Kidney epithelial cell (primary cell): ENCODE measurements around the gene KCNIP4. TPM values are rescaled to one million over a fixed set of nuclear protein-coding genes. Genes with fewer than 3 reads are reported as not detected.

ENCODE experiments used
- DNase-seq: peaks from one replicate; pipeline ENCODE4 v3.0.0-alpha.2; 2010; ENCODE audit warnings: low read depth
- H3K27me3 ChIP-seq: 2 replicates; pipeline ENCODE4 v1.6.0; 2011; ENCODE audit warnings: low read length; ENCODE audit not compliant: control insufficient read depth, insufficient read depth
- H3K36me3 ChIP-seq: 2 replicates; pipeline ENCODE4 v1.5.1; 2011; ENCODE audit warnings: low read length; ENCODE audit not compliant: control insufficient read depth, insufficient read depth
- H3K4me3 ChIP-seq: 2 replicates; pipeline ENCODE4 v1.5.1; 2011; ENCODE audit warnings: low read depth, mild to moderate bottlenecking, control low read depth, low read length
- total RNA-seq: library from RNA; depleted of rRNA; stranded (reverse); fragments of >200 nt; gene quantifications from 2 replicates; pipeline ENCODE4 v1.2.3, GENCODE V29; 2015
- TF ChIP-seq, protein P1 (sequence below): IDR thresholded peaks from 2 replicates; pipeline ENCODE4 v1.5.1; 2011; ENCODE audit warnings: mild to moderate bottlenecking, moderate library complexity, low read length, control low read depth, inconsistent platforms; ENCODE audit not compliant: insufficient read depth, poor library complexity, severe bottlenecking

The KCNIP4 gene
- total RNA-seq, 1 donor from 2014 or later: 5.5 TPM

DNA sequence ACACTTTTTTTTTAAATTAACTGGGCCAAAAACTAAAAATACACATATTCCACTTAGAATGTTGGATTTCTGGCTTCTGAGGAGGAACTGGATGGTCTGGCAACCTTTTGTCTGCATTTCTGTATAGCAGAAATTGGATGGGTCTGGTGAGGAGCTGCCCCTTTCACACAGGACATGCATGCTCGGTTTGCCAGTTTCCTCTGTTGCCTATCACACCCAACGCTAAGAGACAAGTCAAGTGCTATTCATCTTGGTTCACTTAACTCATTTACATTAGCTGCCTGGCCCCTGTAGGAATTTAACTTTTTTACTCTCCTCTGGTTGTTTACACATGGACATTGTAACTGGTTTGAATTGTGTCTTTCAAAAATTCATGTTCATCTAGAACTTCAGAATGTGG is 1052.6 kb downstream of the KCNIP4 start:
- Histone ChIP-seq H3K36me3 (no peaks in the 10 kb centered on the region), H3K4me3 (no peak overlapping the region), H3K27me3 (no peaks in the 10 kb centered on the region)
- TF ChIP-seq, protein P1, sequence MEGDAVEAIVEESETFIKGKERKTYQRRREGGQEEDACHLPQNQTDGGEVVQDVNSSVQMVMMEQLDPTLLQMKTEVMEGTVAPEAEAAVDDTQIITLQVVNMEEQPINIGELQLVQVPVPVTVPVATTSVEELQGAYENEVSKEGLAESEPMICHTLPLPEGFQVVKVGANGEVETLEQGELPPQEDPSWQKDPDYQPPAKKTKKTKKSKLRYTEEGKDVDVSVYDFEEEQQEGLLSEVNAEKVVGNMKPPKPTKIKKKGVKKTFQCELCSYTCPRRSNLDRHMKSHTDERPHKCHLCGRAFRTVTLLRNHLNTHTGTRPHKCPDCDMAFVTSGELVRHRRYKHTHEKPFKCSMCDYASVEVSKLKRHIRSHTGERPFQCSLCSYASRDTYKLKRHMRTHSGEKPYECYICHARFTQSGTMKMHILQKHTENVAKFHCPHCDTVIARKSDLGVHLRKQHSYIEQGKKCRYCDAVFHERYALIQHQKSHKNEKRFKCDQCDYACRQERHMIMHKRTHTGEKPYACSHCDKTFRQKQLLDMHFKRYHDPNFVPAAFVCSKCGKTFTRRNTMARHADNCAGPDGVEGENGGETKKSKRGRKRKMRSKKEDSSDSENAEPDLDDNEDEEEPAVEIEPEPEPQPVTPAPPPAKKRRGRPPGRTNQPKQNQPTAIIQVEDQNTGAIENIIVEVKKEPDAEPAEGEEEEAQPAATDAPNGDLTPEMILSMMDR: no peak
- no peak for DNase-seq

DNA sequence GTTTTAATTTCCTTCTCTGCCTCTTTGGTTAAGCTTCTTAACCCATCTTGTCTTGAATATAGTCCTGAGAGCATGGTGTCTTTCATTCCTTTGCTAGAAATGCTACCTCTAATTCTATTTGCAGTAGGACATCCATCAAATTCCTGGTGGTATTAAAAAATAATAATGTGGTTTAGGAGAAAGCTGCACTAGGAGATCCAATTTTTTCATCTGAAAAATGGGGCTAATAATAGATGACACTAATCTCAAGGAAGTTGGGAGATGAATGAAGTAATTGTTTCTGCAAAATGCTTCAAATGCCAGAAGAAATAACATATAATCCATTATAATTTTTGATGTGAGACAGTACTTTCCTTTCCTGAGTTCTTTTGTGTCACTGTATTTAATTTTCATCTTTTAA is 1053.4 kb downstream of the KCNIP4 start:
- TF ChIP-seq, protein P1: no peak
- no peak overlapping the region for H3K4me3 ChIP-seq
- DNase-seq: no peak
- no peaks in the 10 kb centered on the region for H3K36me3 ChIP-seq
- H3K27me3 ChIP-seq: no peaks in the 10 kb centered on the region

DNA sequence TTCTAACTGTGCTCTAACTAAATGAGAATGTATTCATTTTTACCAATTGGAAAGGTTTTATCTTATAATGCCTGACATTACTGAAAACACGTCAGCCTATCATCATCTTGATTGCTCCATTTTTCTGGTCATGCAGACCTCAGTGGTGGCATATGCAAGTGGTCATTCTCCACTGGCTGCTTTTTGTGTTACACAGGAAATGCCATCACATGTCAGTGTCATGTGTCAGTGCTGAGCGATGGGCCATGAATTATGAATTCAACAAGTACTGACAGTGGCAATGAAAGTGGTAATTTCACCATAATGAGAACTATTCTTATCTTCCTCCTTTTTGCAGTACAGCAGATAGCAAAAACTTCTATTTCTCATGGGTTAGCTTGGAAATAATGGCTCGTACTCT is 1057.8 kb downstream of the KCNIP4 start:
- TF ChIP-seq, protein P1: no peak
- DNase-seq: no peak
- no peaks in the 10 kb centered on the region for H3K36me3 ChIP-seq
- H3K27me3 ChIP-seq: no peaks in the 10 kb centered on the region
- H3K4me3 ChIP-seq: no peak overlapping the region

DNA sequence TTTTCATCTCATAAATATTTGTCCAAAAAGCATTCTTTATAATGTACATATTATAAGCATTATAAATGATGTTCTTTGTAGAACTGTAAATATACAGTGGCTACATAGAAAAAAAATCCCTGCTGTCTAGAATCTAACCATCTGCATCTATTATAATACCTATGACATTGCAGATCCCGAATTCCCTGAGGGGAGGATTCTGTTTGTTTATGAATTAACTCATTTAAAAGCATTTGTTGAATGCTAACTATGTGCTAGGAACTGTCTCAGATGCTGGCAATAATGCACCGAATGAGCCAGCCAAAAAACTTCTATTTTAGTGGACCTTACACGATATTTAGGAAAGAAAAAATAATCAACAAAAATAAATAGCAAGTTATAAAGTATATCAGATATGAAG is 1058.7 kb downstream of the KCNIP4 start:
- TF ChIP-seq, protein P1: no peak
- no peaks in the 10 kb centered on the region for H3K27me3 ChIP-seq
- H3K4me3 ChIP-seq: no peak overlapping the region
- no peak for DNase-seq
- H3K36me3 ChIP-seq: no peaks in the 10 kb centered on the region

DNA sequence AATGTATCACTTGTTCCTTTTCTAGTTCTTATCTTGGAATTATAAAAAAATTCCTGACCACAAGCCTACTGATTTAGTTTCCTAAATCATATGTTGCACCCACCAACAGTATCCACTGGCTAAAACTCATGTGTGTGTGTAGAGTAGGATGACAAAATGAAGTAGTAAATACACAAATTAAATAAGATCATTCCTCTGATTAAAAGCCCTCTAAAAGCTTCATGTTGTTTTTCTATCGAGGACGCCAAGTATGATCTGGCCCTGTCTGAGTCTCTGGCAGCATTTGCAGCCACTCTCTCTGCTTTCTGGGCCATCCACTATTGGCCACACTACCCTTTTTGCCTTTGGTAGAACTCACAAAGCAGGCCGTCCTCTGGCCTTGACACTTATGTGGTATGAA is 1064.9 kb downstream of the KCNIP4 start:
- TF ChIP-seq, protein P1: no peak
- no peaks in the 10 kb centered on the region for H3K36me3 ChIP-seq
- no peak overlapping the region for H3K4me3 ChIP-seq

DNA sequence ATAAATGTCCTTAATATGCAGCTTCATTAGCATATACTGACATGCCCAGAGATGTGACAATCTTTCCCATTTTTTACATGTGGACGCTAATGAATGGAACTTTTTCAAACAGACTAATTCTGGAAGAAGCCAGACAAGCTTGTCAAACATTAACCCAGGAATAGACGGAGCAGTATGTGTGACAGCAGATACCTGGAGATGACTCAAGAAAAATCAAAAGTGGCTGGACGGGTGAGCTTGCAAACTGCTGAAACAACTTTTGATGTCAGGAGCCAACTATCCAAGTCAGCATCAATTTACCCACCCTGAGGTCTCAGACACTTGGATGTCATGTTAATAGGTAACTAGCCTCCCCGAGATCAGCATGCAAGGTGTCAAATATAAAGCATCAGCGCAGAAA is 1065.3 kb downstream of the KCNIP4 start:
- TF ChIP-seq, protein P1: no peak
- H3K4me3 ChIP-seq: no peak overlapping the region
- peak; percentile 71 for DNase-seq

More for the DNA sequence above, 1064.9 kb downstream of the KCNIP4 start:
- H3K27me3 ChIP-seq: no peaks in the 10 kb centered on the region
- no peak for DNase-seq

More for the DNA sequence above, 1065.3 kb downstream of the KCNIP4 start:
- Histone ChIP-seq H3K27me3 (no peaks in the 10 kb centered on the region), H3K36me3 (no peaks in the 10 kb centered on the region)
